ENCODE measurements around the gene GIGYF1.

The GIGYF1 gene

GRCh38 chr7:100641860-100642533 lies 52.1 kb downstream of the GIGYF1 start:
- DNase-seq (ENCODE audit: insufficient read length, low spot score) (no peak), FAIRE-seq (no peak)
- TF ChIP-seq, protein P1, sequence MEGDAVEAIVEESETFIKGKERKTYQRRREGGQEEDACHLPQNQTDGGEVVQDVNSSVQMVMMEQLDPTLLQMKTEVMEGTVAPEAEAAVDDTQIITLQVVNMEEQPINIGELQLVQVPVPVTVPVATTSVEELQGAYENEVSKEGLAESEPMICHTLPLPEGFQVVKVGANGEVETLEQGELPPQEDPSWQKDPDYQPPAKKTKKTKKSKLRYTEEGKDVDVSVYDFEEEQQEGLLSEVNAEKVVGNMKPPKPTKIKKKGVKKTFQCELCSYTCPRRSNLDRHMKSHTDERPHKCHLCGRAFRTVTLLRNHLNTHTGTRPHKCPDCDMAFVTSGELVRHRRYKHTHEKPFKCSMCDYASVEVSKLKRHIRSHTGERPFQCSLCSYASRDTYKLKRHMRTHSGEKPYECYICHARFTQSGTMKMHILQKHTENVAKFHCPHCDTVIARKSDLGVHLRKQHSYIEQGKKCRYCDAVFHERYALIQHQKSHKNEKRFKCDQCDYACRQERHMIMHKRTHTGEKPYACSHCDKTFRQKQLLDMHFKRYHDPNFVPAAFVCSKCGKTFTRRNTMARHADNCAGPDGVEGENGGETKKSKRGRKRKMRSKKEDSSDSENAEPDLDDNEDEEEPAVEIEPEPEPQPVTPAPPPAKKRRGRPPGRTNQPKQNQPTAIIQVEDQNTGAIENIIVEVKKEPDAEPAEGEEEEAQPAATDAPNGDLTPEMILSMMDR (IDR thresholded peaks at IDR 0.05; ENCODE audit: insufficient read depth, missing control alignments), result no peak

GRCh38 chr7:100641463-100641859 lies 52.6 kb downstream of the GIGYF1 start, which contains the start of gene TFR2:
TFR2 (minus strand) TSS chr7:100641552; CDS start chr7:100641509, 43 bp downstream.
- TF ChIP-seq, protein P1 (IDR thresholded peaks at IDR 0.05; ENCODE audit: insufficient read depth, missing control alignments), result no peak
- FAIRE-seq (no peak), DNase-seq (ENCODE audit: insufficient read length, low spot score) (no peak)

DNA sequence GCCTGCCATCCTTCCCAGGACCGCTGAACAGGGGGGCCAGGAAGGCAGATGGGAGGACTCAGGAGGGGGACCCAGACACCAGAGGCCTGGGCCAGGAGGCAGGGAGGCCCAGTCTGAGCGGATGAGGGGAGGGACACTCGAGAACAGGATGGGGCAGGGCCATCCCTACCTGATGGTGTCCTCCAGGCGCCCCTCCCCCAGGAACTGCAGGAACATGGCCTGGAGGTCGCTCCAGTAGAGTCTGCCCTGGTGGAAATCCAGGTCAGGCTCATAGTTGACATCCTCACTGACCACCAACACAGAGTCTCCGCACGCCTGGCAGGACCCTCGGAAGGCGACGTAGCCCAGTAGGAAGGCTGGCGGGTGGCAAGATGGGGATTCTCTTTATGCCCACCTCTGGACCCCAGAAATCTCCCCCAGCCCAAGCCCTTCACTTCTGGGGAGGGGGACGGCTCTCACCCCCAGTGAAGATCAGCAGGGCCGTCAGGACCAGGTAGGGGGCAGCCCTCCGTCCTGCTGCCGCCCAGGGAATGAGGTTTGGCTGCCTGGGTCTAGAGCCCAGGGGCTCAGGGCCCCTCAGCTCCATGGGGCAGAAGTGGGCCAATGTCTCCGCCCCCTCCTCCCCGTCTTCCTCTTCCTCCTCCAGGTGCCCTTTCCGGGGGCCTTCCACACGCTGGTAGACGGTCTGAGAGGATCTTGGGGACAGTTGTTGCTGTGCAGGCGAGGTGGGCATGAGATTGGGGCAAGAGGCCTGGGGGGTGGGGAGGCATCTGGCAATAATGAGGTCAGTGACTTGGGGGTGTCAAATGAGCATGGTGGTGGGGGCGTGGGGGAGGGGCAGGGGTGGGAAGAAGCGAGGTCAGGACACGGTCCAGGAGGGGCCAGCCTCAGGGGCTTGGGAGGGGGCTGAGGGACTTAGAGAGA lies 53.3 kb downstream of the GIGYF1 start:
- FAIRE-seq, result no peak
- TF ChIP-seq, protein P1 (IDR thresholded peaks at IDR 0.05; ENCODE audit: insufficient read depth, missing control alignments), result no peak
- DNase-seq (ENCODE audit: insufficient read length, low spot score), result no peak

DNA sequence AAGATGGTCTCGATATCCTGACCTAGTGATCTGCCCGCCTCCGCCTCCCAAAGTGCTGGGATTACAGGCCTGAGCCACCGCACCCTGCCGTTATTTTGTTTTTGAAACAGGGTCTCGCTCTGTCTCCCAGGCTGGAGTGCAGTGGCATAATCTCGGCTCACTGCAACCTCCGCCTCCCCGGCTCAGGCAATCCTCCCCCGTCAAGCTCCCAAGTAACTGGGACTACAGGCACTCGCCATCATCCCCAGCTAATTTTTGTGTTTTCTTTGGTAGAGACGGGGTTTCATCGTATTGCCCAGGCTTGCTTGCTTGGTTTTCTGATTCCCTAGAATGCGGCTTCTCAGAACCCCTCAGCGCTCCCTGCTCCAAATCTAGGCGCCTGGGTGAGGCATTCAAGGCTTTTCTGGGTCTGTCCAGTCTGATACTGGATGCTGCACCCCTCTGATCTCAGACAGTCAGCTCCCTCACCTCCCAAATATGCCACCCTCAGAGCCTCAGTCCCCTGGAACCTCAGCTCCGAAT lies 54.0 kb downstream of the GIGYF1 start:
- FAIRE-seq (no peak), DNase-seq (ENCODE audit: insufficient read length, low spot score) (no peak)
- TF ChIP-seq, protein P1 (IDR thresholded peaks at IDR 0.05; ENCODE audit: insufficient read depth, missing control alignments), result no peak

DNA sequence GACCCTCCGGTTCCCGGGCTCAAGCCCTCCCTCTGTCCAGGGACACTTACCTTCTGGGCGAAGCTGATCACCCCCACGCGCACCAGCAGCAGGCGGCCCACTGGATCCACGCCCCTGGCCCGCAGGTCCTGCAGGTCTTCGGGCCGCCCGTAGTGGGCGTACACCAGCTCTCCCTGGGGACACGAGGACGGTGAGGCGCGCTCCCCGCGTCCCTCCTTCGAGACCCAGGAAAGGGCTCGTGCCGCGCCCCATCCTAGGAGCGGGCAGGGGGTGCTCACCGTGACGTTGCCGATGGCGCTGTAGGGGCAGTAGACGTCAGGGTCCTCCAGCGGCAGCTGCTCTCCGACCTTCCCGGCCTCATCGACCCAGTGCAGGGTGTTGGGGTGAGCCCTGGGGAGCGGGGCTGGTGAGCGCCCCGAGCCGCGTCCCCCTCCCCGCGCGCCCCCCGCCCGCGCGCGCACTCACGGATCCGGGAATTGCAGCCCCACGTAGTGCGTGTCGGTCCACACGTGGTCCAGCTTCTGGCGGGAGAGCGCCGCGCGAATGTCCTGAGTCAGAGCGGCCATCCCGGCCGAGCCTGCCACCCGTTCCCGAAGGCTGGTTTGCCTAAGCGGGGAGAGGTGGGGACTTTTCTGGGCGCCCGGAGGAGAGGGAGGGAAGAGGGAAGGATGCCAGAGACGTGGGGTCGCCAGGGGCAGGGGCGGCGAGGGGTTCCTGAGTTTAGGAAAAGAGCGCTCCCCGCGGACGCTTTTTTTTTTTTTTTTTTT lies 60.9 kb downstream of the GIGYF1 start:
- DNase-seq (ENCODE audit: insufficient read length, low spot score) (peak; percentile 68), FAIRE-seq (no peak)

DNA sequence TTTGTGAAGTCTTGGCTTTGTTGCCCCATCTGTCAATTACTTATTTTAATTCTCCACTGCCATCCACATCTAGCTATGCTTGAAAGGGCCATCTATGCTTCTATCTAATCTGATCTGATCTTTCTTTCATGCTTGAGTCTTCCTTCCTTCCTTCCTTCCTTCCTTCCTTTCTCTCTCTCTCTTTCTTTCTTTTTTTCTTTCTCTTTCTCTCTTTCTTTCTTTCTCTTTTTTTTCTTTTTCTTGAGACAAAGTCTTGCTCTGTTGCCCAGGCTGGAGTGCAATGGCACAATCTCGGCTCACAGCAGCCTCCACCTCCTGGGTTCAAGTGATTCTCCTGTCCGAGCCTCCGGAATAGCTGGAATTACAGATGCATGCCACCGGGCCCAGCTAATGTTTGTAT lies 64.0 kb downstream of the GIGYF1 start:
- DNase-seq (ENCODE audit: insufficient read length, low spot score), result no peak
- FAIRE-seq, result no peak
- TF ChIP-seq, protein P1 (IDR thresholded peaks at IDR 0.05; ENCODE audit: insufficient read depth, missing control alignments), result no peak

More for the DNA sequence above, 60.9 kb downstream of the GIGYF1 start:
- TF ChIP-seq, protein P1 (IDR thresholded peaks at IDR 0.05; ENCODE audit: insufficient read depth, missing control alignments), result peak; percentile 30
